A549 (cell line): ENCODE data around the gene SETDB2.

Experiments used
- CBX2 ChIP-seq: fragments of 200-600 bp; sonication (generic); IDR thresholded peaks from 2 replicates; pipeline ENCODE4 v1.6.1; 2016; ENCODE audit warnings: low read depth, mild to moderate bottlenecking, borderline replicate concordance
- CHD4 ChIP-seq: fragments of 200-600 bp; sonication (generic); IDR thresholded peaks from 2 replicates; pipeline ENCODE4 v1.6.1; 2016; ENCODE audit warnings: antibody characterized with exemption, mild to moderate bottlenecking, borderline replicate concordance
- EP300 ChIP-seq, 2 experiments: fragments of >200 bp; sonication (Bioruptor Twin); formaldehyde crosslinking; IDR thresholded peaks; 2 replicates in 1 of 2; 3 replicates in 1 of 2; pipeline ENCODE4 v1.6.1; 2016 to 2017
- MAZ ChIP-seq: fragments of 150-350 bp; IDR thresholded peaks from 2 replicates; pipeline ENCODE4 v1.6.1; 2014; ENCODE audit warnings: antibody characterized with exemption, low read depth, low read length, borderline replicate concordance
- PHF8 ChIP-seq: fragments of 200-600 bp; sonication (generic); IDR thresholded peaks from 2 replicates; pipeline ENCODE4 v1.6.1; 2016; ENCODE audit warnings: low read depth, mild to moderate bottlenecking, antibody characterized with exemption, moderate library complexity, borderline replicate concordance
- RAD21 ChIP-seq, 2 experiments: fragments of >200 bp in 1 of 2; sonication (Bioruptor Twin) in 1 of 2; formaldehyde crosslinking in 1 of 2; IDR thresholded peaks in 1 of 2; conservative IDR thresholded peaks in 1 of 2; 2 replicates in 1 of 2; 3 replicates in 1 of 2; pipeline ENCODE4 v1.6.1; 2012 to 2018; ENCODE audit warnings: inconsistent platforms in 1 of 2
- REST ChIP-seq: fragments of 200-600 bp; sonication (generic); IDR thresholded peaks from 2 replicates; pipeline ENCODE4 v1.6.1; 2016; ENCODE audit warnings: antibody characterized with exemption, mild to moderate bottlenecking, moderate library complexity
- RFX5 ChIP-seq: fragments of 450-650 bp; IDR thresholded peaks from 2 replicates; pipeline ENCODE4 v1.7.1; 2014; ENCODE audit warnings: antibody characterized with exemption, mild to moderate bottlenecking, moderate library complexity
- TF ChIP-seq, protein P1 (sequence below): fragments of >200 bp; sonication (Bioruptor Twin); formaldehyde crosslinking; IDR thresholded peaks from 3 replicates; pipeline ENCODE4 v1.5.1; 2016
- TF ChIP-seq, protein P2 (sequence below): fragments of 450-650 bp; IDR thresholded peaks from 2 replicates; pipeline ENCODE4 v1.6.1; 2014; ENCODE audit warnings: antibody characterized with exemption
- TF ChIP-seq, protein P3 (sequence below): fragments of >200 bp; sonication (Bioruptor Twin); formaldehyde crosslinking; IDR thresholded peaks from 3 replicates; pipeline ENCODE4 v1.6.1; 2016

GRCh38 chr13:49540552-49540951, 96.5 kb downstream of the SETDB2 start:
- TF ChIP-seq, protein P1, sequence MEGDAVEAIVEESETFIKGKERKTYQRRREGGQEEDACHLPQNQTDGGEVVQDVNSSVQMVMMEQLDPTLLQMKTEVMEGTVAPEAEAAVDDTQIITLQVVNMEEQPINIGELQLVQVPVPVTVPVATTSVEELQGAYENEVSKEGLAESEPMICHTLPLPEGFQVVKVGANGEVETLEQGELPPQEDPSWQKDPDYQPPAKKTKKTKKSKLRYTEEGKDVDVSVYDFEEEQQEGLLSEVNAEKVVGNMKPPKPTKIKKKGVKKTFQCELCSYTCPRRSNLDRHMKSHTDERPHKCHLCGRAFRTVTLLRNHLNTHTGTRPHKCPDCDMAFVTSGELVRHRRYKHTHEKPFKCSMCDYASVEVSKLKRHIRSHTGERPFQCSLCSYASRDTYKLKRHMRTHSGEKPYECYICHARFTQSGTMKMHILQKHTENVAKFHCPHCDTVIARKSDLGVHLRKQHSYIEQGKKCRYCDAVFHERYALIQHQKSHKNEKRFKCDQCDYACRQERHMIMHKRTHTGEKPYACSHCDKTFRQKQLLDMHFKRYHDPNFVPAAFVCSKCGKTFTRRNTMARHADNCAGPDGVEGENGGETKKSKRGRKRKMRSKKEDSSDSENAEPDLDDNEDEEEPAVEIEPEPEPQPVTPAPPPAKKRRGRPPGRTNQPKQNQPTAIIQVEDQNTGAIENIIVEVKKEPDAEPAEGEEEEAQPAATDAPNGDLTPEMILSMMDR, result no peak
- TF ChIP-seq, protein P2, sequence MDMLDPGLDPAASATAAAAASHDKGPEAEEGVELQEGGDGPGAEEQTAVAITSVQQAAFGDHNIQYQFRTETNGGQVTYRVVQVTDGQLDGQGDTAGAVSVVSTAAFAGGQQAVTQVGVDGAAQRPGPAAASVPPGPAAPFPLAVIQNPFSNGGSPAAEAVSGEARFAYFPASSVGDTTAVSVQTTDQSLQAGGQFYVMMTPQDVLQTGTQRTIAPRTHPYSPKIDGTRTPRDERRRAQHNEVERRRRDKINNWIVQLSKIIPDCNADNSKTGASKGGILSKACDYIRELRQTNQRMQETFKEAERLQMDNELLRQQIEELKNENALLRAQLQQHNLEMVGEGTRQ, result no peak
- no peak for TF ChIP-seq EP300 (IDR thresholded peaks at IDR 0.05)
- TF ChIP-seq RAD21 (conservative IDR thresholded peaks at IDR 0.05 in 1 of 2, IDR thresholded peaks at IDR 0.05 in 1 of 2), result no peak
- TF ChIP-seq CBX2, result no peak
- TF ChIP-seq MAZ, result no peak
- no peak for TF ChIP-seq PHF8
- TF ChIP-seq CHD4, result no peak
- TF ChIP-seq, protein P3, sequence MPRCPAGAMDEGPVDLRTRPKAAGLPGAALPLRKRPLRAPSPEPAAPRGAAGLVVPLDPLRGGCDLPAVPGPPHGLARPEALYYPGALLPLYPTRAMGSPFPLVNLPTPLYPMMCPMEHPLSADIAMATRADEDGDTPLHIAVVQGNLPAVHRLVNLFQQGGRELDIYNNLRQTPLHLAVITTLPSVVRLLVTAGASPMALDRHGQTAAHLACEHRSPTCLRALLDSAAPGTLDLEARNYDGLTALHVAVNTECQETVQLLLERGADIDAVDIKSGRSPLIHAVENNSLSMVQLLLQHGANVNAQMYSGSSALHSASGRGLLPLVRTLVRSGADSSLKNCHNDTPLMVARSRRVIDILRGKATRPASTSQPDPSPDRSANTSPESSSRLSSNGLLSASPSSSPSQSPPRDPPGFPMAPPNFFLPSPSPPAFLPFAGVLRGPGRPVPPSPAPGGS, result no peak
- no peak for TF ChIP-seq REST
- TF ChIP-seq RFX5, result no peak
